Activated naive CD4-positive, alpha-beta T cell (primary cell): Measurements from ENCODE around the gene BHLHE40.
A peak's percentile ranks its signal among the peaks of the same experiment; 100 is the strongest.

ENCODE experiments used
- DNase-seq, 4 experiments: peaks; one replicate each; lab custom pipeline; 2025; lab: John Stamatoyannopoulos, UW

The BHLHE40 gene

DNA sequence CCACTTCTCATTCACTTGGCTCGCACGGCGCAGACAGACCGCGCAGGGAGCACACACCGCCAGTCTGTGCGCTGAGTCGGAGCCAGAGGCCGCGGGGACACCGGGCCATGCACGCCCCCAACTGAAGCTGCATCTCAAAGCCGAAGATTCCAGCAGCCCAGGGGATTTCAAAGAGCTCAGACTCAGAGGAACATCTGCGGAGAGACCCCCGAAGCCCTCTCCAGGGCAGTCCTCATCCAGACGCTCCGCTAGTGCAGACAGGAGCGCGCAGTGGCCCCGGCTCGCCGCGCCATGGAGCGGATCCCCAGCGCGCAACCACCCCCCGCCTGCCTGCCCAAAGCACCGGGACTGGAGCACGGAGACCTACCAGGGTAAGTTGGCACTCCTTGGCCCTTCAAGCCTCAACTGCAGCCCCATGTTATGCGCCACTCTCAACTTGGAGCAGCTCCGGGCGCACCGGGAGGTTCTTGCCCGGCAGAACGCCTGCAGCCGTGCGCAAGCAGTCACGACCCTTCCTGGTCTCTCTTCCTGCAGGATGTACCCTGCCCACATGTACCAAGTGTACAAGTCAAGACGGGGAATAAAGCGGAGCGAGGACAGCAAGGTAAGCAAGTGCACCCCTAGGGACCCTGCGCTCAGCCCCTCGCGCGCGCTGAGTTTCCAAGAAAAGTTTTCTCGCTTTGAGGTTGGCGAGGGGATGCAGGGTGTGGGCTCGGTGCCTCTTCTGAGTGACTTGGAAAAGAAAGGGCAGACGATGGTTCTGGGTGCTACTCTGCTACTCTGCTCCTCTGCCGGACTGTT lies at the start of gene BHLHE40:
BHLHE40 (plus strand) TSS at position 10 of the 801 bp plus-strand sequence; CDS start at position 292, 282 bp downstream.
- peak in 2 of 4 experiments; percentile 30 to 57 for DNase-seq

DNA sequence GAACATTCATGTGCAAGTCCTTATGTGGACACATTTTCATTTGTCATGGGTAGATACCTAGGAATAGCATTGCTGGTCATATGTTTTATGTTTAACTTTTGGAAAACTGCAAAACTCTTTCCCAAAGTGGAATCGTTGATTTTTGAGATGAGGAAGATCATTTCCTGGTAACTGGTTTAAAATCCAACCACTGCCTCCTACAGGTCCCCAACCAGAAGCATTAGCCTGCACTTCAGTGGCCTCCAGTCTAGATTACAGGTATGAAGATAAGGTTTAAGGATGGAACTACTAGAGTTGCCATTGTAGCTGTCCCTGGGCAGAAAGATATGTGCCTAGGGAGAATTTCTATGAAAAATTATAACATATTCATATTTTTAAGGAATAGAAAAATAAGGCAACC lies 48.7 kb upstream of the BHLHE40 start:
- no peak for DNase-seq

DNA sequence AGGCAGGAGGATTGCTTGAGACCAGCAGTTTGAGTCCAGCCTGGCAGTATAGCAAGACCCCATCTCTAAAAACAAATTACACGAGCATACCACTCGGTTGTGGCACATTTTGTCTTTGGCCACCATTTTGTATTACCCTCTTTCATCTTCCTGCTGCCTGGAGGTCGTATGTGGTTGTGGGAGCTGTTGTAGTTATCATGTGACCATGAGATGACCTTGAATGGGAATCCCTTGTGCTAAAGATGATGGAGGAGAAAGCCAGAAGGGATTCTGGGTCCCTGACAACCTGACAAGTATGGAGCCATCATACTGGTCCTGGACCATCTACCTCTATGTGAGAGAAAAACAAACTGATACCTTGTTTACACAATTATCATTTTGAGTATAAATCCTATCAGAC lies 45.2 kb upstream of the BHLHE40 start:
- DNase-seq, result no peak

DNA sequence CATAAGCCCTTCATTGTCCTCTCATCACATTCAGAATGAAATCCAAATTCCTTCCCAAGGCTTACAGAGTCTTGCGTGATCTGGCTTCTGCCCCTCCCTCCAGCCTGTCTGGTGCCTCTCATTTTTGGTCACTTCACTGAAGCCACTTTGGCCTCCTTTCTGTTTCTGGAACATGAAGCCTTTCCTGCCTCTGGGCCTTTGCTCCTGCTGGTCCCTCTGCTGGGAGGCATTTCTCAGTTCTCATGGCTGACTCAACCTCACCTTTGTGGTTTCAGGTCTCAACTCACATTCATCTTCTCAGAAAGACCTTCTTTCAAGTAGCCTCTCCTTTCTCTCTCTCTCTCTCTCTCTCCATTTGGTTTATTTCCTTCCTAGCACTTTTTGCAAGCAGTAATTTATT lies 43.9 kb upstream of the BHLHE40 start:
- DNase-seq, result no peak

DNA sequence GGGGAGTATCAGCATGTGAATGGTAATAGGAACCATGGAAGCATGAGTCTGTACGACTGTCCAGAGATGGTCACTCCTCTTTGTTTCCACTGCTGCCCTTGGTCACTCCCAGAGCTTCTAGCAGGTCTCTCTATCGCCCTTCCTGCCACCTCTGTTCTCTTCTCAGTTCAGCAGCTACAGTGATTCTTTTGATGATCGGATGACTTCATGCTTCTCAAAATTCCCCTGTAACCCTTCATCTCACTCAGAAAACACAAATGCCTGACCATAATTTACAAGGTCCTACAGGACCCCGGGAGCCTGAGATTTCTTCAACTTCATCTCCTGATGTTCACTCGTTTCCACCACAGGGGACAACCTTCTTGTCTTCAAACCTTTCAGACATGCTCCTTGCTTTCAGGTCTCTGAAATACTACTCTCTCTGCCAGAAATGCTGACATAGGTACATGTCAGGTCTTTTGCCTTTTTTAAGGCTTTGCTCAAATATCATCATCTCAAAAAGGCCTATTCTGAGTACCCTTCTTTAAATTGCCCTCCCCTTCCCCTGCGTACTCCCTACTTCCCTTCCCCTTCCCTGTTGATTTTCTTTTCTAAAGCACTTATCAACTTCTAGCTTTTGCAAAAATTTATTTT lies 42.1 kb upstream of the BHLHE40 start:
- DNase-seq, result no peak

DNA sequence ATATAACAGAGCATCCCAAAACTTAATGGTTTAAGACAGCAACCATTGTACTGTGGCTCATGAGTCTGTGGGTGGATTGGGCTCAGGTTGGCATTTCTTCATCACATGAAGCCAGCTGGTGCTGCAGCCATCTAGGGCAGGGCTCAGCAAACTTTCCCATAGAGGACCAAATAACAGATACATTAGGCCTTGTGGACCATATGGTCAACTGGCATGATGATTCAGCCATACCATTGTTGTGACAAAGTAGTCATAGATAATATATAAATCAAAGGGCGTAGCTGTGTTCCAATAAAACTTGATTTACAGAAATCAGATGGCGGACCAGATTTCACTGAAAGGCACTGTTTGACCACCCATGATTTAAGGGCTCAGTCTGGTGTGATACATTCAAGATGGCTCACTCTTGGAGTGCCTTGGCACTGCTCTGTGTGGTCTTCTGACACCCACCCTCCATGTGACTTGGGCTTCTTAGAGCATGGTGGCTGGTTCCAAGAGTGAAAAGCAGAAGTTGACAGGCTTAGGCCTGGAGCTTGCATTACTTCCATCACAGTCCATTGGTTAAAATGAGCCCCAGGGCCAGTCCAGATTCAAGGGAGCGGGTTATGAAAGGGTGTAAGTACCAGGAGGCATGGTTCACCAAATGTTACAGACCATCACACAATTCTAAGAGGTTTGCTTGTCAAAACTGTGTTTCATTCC lies 40.8 kb upstream of the BHLHE40 start:
- no peak for DNase-seq

DNA sequence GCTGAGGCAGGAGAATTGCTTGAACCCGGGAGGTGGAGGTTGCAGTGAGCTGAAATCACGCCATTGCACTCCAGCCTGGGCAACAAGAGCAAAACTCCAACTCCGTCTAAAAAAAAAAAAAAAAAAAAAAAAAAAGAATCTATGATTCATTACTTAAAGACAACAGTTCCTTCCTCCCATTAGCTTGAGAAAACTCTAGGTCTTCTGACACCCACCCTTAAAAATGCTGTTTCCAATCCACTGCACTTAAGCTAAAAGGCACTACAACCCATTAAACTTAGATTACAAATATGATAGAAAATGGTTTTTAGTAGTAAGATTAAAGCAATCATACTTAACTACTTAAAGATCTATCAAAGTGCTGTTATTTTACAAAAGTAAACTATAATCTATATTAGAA lies 40.0 kb upstream of the BHLHE40 start:
- DNase-seq, result no peak

DNA sequence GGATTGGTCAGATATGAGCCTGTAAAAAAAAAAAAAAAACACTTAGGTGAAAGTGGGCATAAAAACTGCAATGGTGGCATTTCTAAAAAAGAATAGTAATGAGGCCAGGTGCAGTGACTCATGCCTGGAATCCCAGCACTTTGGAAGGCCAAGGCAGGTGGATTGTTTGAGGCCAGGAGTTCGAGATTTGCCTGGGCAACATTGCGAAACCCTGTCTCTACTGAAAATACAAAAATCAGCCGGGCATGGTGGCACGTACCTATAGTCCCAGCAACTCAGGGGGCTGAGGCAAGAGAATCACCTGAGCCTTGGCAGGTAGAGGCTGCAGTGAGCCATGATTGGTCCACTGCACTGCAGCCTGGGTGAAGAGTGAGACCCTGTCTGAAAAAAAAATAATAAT lies 38.3 kb upstream of the BHLHE40 start:
- DNase-seq, result no peak

DNA sequence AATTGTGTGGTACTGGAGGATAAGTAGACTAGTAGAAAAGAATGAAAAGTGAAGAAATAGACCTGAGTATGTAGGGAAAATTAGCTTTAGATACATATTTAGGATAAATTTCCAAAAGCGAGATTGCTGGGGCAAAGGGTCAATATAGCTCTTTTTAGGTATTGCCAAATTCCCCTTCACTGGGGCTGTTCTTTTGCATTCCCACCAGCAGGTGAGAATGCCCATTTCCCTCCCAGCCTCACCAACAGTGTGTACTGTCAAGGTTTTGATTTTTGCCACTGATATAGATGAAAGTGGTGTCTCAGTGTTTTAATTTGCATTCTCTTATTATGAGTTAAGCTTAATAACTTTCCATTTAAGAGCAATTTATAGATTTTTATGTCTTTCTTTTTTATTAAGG lies 35.7 kb upstream of the BHLHE40 start:
- no peak for DNase-seq

DNA sequence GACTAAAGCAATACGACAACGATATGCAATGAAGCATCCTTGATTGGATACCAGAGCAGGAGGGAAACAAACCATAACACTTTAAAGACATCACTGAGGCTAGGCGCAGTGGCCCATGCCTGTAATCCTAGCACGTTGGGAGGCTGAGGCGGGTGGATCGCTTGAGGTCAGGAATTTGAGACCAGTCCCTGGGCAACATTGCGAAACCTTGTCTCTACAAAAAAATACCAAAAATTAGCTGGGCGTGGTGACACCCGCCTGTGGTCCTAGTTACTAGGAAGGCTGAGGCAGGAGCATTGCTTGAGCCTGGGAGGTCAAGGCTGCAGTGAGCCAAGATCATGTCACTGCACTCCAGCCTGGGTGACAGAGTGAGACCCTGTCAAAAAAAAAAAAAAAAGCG lies 33.9 kb upstream of the BHLHE40 start:
- no peak for DNase-seq

DNA sequence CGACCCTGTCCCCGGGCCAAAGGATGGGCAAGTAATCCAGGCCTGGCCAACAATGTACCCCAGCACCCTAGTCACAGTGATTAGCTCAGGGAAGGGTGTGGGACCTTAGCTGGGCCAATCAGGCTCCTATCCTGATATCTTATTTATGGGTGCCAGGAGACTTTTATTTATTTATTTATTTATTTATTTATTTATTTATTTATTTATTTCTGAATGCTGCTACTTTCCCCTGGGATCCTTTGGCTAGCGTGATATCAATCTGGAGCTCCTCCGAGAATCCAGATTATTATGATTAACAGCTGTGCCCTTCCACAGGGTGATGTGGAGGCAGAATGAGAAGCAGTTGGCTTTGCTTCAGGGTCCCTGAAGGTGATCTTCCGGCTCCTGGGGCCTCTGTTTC lies 32.2 kb upstream of the BHLHE40 start:
- no peak for DNase-seq

DNA sequence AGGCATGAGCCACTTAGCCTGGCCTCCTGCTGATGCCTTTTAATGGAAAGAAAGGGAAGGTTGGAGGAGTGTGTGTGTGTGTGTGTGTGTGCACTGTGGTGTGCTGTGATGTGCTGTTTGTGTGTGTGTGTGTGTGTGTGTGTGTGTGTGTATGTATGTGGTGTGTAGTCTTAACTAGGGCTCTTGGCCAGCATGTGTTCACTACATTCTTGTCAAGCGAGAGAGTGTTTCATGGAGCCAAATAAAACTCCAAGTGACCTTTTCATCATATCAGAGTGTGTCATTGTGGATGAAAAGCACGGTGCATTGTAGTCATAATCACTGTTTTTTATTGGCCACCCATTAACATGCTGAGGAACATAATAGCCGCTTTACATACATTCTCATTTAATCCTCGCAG lies 30.8 kb upstream of the BHLHE40 start:
- DNase-seq, result no peak

DNA sequence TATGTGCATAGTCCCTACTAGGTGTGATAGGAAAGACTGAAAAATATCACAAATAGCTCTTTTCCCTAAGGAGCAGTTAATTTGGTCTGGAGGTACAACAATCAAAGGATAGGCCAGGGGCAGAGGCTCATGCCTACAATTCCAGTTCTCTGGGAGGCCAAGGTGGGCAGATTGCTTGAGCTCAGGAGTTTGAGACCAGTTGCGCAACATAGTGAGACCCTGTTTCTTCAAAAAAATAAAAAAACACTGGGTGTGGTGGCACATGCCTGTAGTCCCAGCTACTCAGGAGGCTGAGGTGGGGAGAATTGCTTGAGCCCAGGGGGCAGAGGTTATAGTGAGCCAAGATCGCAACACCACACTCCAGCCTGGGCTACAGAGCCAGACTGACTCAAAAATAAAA lies 30.2 kb upstream of the BHLHE40 start:
- DNase-seq, result no peak

DNA sequence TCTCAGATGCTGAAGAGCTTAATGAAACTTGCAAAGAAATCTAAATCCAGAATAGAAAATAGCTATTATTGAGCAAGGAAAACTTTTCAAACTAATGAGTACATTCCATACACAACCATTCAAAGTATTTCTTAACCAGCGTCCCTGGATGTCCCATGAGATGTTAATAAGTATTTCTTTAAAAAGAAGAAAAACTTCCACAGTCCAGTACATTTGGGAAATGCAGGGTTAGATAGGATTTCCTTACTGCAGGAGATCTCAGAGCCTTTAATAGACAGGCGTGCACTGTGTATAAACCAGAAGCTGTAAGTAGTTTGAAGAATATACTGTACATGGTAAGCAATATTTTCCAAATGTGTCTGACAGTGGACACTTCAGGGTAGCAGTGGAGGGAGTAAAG lies 29.6 kb upstream of the BHLHE40 start:
- DNase-seq, result no peak

DNA sequence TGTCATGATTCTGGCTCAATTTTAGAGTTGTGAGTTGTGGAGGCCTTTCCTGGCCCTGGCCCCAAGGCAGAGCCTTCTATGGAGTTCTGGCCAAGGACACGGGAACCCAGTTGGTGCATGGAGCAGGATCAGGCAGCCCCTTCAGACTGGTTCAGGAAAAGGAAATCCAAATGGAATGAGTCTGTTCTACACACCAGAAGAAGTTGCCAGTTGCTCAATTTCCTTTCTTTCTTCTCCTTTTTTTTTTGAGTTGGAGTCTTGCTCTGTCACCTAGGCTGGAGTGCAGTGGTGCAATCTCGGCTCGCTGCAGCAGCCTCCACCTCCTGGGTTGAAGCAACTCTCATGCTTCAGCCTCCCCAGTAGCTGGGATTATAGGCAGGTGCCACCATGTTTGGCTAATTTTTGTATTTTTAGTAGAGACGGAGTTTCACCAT lies 28.9 kb upstream of the BHLHE40 start:
- no peak for DNase-seq

DNA sequence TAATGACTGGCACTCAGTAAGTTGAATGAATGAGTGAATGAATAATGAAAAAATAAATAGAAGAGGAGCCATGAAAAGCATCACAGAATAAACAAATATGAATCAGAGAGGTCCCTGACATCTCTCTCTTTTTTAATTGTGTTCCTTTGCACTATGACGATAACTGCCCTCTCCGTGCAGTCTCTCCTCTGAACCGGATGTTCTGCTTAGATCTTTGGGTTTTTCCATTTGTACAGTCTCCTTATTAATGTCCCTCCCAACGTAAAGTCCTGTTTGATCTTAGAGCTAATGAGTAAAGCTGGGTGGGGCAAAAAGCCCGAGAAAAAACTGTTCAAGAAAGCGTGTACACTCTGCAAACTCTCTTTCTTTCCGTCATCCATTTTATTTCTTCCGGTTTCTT lies 28.3 kb upstream of the BHLHE40 start:
- no peak for DNase-seq

DNA sequence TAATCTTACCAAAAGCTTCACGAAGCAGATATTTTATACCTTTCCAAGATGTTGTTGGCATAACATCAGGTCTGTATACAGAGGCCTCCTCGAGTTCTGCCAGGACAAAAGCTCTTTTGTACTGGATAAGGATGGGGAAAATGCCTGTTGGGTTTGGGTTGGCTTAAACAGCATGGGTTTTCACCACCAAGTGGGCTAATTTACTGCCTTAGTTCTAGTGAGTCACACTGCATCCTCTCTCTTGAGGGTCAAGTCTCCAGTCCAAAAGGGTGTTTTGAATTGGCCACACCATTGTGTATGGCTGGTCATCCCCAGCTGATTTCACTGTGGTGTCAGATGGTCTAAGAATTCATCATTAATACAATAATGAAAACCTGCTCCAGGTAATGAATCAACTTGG lies 26.1 kb upstream of the BHLHE40 start:
- no peak for DNase-seq

DNA sequence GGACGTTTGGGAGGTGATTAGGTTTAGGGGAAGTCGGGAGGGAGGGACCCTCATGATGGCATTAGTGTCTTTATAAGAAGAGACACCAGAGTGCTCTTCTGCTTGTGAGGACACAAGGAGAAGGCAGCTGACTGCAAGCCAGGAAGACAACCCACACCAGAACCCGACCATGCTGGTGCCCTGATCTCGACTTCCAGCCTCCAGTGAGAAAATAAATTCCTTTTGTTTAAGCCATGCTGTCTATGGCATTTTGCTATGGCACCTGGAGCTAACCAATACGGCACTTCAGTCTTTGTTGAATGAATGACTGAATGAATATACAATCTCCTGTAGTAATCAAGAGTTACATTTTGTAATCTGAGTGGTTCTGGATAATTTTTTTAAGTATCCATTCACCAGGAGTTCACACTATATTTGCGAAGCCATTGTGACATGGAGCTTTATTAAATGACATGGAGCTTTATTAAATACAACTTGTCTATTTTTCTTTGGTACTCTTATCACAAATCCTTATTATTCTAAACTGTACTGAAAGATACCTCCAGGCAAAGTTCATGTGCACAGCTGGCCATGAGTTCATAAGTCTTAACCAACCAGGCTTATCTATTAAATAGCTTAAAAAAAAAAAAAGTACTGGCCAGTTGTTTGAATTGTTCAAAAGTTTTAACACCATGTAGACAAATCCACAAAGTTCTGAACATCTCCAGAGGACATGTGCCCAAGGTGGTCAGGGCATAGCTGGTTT lies 24.8 kb upstream of the BHLHE40 start:
- no peak for DNase-seq

DNA sequence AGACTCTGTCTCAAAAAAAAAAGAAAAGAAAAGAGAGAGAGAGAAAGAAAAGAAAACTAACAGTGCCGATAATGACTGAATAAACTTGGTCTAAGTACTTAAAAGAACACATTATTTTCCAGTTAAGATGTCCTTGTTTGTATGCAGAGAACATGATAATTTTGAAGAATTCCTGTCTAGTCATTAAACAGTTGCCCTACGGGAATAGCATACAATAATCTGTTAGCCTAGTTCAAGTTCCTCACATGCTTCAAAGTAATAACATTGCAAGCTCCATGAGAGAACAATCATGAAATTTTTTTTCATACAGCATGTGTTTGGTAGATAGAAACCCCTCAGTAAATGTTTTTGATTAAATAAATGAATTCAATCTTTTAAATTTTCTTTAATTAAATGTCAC lies 23.1 kb upstream of the BHLHE40 start:
- no peak for DNase-seq

DNA sequence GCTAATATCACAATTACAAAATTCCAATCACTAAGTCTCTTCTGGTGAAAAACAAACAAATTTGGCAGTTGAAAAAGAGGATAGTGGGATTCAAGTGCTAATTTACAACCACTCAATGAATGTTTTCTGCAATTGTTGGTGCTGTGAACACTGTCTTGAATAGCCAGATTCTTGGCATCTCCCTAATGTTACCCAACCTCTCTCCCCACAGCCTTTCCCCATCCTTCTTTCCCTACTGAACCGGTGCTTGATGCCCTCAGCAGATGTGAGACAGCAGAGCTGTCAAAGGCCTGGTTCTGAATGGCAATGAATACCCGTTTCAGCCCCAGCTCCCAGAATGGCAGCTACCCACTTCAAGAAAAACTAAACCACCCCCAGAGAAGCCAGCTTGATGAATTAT lies 22.5 kb upstream of the BHLHE40 start:
- no peak for DNase-seq

DNA sequence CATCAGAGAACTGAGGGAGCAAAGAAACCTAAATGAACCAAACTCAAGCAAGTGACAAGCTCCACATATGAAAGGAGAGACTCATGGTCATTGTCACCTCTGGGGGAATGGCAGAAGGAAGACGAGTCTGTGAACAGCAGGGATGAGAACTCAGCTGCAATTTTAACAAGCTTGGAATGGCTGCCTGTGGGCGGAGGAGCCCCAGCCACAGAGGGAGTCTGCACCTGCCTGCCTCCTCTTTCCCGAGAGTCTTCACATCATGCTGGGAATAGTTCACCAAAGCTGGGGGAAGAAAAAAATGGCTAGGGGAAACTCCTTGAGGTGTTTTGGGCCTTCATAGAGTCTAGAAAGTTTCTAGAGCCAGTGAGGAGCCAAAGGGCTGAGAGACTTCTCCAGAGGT lies 21.3 kb upstream of the BHLHE40 start:
- no peak for DNase-seq

DNA sequence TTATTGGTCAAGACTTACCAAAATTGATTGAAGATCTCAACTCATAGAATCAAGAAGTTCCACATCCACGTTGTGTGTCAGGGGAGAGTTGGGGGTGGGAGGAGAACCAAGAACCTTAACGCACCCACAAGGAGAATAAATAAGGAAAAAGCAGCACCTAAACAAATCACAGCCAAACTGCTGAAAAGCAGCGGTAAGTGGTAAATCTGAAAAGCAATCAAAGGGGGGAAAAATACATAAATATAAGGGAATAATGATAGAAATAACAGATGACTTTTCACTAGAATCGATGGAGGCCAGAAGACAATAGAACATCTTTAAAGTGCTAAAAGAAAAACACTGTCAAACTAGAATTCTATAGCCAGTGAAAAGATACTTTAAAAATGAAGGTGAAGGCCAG lies 20.1 kb upstream of the BHLHE40 start:
- no peak for DNase-seq
